Jurkat, Clone E6-1 (cell line): ENCODE data around the gene MOB2. TPM values are rescaled to one million over a fixed set of nuclear protein-coding genes. Genes with fewer than 3 reads are reported as not detected.

Experiments
- DNase-seq: peaks from one replicate; pipeline ENCODE4 v3.0.0-alpha.2; 2011; ENCODE audit warnings: low read depth, low spot score
- H3K4me3 ChIP-seq: 2 replicates; pipeline ENCODE4 v1.5.1; 2011; ENCODE audit warnings: mild to moderate bottlenecking, low read length, control low read depth, moderate library complexity
- polyA plus RNA-seq: library from polyadenylated mRNA; unstranded; fragments of >200 nt; gene quantifications from one replicate; pipeline ENCODE4 v1.2.1, GENCODE V29; 2012; ENCODE audit warnings: missing spikeins; ENCODE audit not compliant: insufficient read length, insufficient read depth

MOB2 gene, protein sequence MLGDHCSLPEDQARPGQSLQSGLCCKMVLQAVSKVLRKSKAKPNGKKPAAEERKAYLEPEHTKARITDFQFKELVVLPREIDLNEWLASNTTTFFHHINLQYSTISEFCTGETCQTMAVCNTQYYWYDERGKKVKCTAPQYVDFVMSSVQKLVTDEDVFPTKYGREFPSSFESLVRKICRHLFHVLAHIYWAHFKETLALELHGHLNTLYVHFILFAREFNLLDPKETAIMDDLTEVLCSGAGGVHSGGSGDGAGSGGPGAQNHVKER
- 33.1 TPM for polyA plus RNA-seq

DNA sequence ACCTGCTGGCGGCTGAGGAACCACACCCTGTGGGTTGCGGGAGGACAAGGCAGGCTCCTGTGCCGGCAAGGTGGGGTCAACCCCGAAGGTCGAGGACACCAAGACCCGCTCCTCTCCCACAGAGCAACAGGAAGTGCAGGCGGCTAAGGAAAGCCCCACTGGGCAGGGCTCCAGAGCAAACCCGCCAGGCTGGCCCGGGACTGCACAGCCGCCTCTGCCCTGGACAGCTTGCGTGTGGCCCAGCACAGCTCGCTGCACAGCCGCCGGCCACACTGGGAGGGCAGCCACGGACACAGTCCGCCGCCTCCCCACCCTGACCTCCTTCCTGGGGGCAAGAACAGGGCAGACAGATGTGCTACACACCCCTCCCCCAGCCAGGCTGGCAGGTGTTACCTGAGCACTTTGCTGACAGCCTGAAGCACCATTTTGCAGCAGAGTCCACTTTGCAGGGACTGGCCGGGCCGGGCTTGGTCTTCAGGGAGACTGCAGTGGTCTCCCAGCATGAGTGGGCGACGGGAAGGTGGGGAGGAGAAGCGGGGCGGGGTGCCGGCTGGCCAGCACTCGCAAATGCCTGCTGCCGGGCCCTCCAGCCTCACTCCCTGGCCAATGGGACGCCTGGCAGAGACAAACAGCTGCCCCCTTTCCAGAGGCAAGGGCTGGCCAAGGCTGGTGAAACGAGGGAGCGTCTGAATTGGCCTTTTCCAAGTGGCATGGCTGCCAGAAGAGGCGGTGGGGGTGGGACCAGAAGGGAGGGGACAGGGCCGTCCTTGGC, at the start of gene MOB2:
TSS of gene MOB2 (minus strand) at position 726 of the 772 bp plus-strand sequence. CDS start at position 503, 223 bp downstream.
- no peak for DNase-seq
- no peak within 1 kb of the TSS for H3K4me3 ChIP-seq

DNA sequence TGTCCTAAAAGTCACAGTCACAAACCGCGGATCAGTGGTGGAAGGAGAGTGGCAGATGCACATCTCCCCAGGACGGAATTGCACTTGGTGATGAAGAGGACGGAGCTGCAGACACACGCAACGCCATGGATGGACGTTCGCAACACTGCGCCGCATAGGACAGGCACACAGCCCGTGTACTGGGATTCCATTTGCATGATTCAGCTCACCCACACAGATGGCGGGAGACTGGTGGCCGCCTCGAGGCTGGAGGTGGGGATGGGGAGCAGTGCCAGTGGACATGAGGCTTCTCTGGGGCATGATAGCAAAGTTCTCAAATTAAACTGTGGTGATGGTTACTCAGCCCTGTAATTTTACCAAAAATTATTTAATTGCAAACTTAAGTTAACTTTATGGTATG, 48.1 kb upstream of the MOB2 start:
- no peak for DNase-seq
- H3K4me3 ChIP-seq = no peak overlapping the region

DNA sequence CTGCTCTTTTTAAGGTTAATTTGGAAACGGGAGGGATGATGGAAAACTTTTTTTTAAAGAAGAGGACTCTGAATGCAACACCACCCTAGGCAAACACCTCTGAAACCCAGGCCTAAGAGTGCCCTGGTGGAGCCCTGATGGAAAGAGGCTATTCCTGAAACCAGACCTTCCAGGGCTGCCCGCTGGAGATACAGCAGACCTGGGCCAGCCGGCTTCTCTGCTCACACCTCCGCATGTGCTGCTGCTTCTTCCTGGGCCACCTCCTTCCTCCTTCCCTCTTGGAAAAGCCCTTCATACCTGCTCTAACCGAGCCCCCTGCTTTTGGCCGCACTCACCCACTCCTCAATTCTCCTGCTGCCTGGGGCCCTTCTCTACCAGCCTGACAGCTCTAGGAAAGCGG, 47.6 kb upstream of the MOB2 start:
- H3K4me3 ChIP-seq = no peak overlapping the region
- no peak for DNase-seq

DNA sequence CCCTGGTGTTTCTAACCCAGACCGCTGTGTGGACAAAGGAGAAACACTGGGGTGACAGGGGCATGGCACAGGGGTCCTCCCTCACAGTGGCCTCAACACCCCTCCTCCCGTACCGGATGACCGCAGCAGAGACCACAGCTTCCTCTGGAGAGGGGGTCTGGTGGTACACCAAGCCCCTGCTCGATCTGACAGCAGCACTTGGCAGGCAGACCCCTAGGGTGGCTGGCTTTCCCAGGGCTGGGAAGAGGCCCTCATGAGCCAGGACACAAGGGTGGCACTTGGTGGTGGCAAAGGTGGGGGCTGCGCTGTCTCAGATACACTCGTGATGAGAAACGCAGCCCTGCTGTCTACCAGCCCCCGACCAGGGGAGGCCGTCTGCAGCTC, 46.8 kb upstream of the MOB2 start:
- H3K4me3 ChIP-seq = no peak overlapping the region
- no peak for DNase-seq

DNA sequence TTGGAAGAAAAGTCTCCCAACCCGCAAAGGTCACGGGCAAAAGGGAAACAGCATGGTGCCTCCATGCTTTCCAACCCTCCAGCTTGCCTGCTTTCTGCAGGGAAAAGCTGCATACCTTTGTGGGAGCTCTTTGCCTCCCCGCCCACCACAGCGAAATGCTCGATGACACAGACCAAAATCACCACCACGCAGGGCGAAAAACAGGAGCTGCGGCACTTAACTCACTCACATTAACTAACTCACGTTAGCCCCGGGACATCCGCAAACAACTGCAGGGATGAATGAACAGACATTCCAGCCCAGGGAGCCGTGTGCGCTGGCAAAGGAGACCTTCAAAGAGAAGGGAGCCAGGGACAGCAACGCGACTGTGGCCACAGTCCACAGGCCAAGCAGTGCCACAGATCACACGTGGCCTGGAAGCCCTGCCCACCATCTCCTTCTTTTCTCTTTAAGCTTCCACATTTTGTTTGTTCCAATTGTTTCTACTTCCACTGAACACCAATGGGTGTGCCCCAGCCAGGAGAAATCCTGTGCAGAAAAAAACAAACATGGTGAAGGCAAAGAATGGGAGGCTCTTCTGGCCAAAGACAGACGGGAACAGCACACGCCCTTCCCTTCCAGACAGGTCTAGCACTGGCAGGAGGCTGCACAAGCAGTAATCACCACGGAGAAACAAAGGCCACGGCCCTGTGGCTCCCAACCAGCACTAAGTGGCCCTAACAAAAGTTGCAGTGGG, 46.2 kb upstream of the MOB2 start:
- no peak overlapping the region for H3K4me3 ChIP-seq
- DNase-seq = no peak

DNA sequence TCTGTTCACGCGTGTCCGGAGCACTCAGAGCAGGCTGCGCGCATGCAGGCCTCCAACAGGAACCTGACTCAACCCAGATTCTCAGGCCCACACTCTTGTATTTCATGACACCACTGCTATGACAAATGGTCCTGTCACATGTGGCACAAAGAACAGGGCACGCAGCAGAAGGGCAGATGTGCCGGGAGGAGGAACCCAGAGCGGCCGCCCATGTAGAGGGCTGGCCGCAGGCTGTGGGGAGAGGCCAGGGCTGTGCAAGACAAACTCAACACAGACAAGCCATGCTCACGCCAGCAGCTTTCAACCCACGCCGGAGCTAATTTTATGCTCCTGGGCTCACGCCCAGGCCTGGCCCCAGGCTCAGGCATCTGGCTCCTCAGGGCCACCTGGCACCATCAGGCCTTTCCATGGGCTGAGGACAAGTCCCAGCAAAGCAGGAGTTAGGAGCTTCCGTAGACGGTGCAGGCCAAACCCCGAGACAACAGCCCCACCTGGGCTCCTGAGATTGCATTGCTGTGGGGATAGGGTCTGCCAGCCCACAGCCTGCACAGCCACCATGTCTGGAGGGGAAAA, 45.5 kb upstream of the MOB2 start:
- H3K4me3 ChIP-seq = no peak overlapping the region
- no peak for DNase-seq

DNA sequence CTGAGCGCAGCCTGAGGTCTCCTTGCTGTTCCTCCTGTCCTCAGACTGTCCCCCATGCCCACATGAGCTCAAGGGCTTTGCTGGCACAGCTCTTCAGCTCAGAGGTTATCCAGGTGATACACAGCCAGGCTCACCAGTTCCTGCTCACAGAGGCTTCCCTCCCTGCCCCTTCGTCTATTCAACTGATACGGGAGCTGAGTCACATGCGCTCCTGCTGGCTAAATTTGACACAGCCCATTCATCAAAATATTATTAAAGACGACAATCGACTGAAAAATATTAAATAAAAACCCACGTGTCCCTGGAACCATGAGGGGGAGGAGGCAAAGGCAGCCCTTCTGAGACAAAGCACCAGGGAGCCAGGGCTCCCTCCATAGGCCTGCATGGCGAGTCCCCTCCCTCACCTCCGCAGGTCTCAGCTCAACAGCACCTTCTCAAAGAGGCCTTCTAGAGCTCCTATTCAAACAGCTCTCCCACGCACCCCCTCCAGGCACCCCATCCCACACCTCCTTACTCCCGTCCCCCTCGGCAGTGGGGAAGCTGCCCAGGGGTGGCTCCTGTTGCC, 45.0 kb upstream of the MOB2 start:
- DNase-seq = no peak
- H3K4me3 ChIP-seq = no peak overlapping the region

DNA sequence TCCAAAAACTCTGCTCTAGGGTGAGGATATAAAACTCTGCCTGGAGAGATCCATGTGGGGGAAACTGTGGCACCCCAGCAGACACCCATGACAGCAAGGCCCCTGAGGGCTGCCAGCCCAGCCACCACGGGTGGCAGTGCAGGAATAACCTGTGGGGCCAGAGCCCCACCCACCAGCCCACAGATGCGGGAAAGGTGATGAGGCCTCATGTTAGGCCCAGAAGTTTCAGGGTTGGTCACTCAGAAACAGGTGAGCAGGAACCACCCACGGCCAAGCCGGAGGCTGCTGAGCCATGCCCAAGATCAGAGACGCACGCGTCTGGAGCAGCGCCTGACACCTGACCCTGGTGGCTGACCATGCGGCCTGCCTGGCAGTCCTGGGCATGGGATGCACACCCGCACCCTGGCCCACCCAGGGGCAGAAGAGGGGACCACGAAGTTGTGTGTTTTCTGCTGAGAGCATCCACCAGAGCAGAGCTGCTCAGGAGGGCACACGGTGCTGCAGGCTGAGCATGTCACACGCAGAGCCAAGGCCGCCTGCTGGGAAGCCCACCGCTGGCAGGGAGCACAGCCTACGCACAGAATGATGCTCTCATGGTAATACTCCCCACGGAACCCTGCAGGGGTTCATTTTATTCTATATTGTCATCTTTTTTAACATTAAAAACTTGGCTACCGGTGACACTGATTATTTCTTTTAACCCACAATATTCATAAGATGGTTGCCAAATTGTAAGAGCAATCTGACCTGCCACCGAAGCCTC, 44.3 kb upstream of the MOB2 start:
- no peak for DNase-seq
- H3K4me3 ChIP-seq = no peak overlapping the region

DNA sequence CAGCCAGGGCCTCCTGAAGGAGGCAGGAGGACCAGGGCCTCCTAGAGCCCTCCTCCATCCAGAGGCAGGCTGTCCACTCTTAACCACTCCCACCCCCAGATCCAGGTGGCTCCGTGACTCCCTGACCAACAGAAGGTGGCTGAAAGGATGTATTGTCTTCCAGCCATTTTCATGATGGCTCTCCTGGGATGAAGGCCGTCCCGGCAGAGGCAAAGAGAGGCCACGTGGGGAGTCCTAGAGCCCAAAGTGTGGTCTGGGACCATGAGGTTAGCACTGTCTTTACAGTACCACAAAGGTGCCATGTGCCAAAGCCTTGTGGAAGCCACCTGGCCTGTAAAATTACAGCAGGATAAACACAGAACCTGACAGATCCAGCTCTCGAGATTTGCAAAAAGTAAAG, 43.2 kb upstream of the MOB2 start:
- no peak overlapping the region for H3K4me3 ChIP-seq
- no peak for DNase-seq

DNA sequence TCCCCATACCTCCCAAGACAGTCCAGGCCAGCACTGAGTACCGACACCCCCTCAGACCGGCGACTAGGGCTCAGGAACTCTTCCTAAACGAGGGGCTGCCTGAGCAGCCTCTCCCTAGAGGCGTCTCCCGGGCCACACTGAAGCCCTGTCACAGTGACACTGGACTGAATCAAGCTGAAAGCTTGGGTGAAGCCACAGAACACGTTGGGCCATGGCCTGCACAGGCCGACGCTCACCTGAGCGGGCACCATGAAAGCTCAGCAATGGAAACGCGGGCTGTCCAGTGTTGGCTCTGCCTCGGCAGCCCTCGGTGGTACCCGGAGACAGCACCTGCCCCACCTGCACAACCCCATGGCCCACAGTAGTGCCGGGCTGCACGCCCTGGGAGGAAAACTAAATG, 42.7 kb upstream of the MOB2 start:
- no peak overlapping the region for H3K4me3 ChIP-seq
- DNase-seq = no peak

DNA sequence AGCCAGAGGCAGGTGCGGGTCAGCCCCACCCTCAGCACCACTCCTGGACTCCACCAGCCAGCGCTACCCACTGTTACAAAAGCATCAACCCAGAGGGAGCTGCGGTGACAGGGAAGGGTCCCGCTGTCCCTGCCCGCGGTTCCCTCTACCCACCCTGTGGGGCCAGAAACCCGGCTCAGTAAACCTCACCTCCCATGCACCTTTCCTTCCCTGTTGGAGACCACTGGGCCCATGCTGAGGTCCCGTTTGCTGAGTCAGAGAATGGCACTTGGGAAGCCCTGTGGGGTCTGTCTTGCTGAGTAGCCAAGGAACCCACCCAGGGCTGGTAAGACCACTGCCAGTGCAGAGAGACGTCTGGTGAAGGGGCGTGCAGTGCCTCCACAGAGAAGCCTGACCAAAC, 42.1 kb upstream of the MOB2 start:
- no peak overlapping the region for H3K4me3 ChIP-seq
- no peak for DNase-seq

DNA sequence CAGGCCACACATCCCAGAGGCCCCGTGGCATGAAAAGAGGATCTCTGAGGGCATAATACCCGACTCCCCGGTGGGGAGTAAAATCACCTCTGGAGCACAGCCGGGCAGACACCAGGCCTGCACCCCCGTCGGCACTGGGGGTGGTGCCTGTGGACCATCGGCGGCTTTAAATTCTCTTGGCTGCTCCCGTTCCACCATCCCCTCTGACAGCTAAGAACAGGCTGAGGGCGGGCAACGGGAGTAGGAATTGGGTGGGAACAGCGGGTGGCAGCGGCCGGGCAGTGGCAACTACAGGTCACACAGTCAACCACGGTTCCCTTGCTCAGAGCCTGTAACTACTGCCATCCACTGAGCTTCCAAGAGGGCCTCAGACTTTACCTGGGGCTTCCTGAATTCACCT, 40.2 kb upstream of the MOB2 start:
- H3K4me3 ChIP-seq = no peak overlapping the region
- DNase-seq = no peak

DNA sequence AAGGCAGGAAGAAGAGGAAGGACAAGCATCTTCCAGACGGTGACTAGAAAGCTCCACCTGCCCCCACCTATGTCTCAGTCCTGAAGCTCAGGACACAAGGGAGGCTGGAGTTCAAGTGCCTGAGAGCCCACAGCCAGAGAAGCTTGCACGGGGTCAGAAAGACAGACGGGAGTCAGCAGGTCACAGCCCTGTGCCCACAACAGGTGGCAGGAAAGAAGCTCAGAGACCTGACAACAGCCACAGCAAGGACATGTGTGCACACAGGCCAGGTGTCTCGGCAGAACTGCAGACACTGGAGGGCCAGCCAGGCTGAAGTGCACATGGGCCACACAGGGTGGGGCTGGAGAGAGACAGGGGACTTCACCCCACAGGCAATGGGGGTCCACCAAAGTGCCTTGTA, 37.2 kb upstream of the MOB2 start:
- no peak overlapping the region for H3K4me3 ChIP-seq
- DNase-seq = peak; percentile 52

DNA sequence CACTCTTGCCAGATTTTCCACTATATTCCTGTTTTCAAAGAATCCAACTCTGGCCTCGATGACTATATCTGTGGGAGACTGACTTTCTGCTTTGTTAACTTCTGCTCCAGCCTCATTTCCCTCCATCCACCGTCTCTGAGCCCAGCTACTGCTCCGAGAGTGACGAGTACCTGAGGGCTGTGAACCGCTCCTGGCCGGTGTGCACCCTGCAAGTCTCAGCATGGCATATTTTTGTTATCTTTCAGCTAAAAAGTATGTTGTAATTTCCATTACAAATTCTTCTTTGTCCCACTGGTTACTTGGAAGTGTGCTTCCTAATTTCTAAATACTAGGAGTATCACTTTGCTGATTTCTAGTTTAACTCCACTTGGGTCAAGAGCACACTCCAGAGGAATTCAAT, 36.5 kb upstream of the MOB2 start:
- DNase-seq = no peak
- H3K4me3 ChIP-seq = no peak overlapping the region

DNA sequence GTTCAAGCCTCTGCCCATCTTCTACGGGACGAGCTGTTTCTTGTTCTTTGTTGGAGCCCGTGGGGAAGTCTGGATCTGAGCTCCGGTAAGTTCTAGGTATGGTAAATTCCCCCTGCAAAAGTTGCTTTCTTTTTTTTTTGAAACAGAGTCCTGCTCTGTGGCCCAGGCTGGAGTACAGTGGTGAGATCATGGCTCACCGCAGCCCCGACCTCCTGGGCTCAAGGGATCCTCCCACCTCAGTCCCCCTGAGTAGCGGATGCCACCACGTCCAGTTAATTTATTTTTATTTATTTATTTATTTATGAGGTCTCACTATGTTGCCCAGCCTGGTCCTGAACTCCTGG, 35.5 kb upstream of the MOB2 start:
- H3K4me3 ChIP-seq = no peak overlapping the region
- DNase-seq = no peak

DNA sequence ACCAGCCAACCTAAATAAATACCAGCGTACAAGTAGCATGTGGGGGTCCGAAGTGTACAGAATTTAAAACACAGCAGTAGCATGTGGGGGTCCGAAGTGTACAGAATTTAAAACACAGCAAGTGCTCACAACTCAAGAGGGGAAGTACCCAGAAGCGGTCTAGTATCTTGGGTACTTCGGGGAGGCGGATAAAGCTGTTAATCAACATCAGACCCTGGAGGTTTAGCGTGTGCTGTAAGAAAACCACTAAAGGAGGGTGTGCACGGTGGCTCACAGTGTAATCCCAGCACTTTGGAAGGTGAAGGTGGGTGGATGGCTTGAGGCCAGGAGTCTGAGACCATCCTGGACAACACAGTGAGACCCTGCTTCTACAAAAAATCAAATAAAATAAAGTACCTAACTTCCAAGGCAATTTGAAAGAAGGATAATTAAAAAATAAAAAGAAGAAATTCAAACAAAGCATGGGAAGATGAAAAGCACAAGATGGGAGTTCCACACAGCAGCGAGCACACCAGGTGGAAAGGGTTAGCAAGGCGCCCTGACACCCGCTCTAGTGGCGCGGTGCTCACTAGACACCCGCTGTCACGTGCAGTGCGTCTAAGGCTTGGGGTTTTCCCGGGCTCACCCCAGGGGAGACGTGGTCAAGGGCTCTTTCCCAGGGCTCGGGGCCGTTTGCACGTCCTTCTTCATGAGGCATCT, 35.0 kb upstream of the MOB2 start:
- H3K4me3 ChIP-seq = no peak overlapping the region
- DNase-seq = no peak

DNA sequence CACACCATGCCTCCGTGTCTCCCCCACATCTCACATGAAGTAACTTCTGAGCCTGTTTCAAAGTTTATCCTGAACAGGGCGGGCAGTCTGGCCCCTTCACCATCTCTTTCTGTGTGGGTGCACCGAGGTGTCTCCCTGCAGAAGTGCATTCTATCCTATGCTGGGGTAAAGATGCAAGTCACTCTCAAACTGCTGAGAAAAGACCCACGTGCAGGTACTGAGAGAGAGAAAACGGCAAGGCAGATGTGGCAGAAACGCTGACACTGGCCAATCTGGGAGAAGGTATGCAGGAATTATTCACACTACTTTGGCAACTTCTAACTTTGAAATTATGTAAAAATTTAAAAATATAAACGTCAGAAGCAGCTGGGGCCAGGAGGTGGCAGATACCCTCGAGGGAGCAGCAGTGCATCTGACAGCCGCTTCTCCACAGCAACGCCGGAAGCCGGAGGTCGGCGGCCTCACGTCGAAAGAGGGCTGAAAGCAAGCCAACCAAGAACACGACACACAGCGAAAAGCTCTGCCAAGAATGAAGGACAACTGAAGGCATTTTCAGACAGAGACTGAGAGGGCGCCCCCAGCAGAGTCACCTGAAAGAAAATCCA, 34.2 kb upstream of the MOB2 start:
- no peak for DNase-seq
- no peak overlapping the region for H3K4me3 ChIP-seq

DNA sequence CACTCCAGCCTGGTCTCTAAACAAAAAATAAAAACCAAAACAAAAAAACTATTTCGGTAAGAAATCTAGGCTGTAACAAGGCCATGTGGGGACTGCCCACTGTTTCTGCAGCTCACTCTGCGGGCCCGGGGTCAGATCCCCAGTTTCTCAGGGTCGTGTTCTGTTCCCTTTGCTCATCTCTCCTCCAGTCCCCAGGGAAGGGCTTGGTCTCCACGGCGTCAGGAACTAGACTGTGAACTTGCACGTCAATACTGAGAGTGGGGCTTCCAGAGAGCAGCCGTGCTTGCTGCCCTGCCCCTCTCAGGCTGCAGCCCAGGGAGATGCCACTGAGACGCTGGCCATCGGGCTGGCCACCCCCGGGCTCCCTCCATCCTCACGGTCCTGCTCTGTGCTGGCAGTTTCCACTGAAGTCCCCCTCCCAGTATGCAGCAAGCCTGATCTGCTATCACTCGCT, 33.7 kb upstream of the MOB2 start:
- no peak for DNase-seq
- no peak overlapping the region for H3K4me3 ChIP-seq
